HepG2 (cell line): Measurements from ENCODE around the gene USP2. TPM values are rescaled to one million over a fixed set of nuclear protein-coding genes. Genes with fewer than 3 reads are reported as not detected.

Experiments
- EP300 ChIP-seq, 3 experiments: sonication (generic) in 1 of 3; formaldehyde crosslinking in 1 of 3; IDR thresholded peaks; 2 replicates each; pipeline versions ENCODE4 v1.5.1 to v1.6.1; 2011 to 2020; ENCODE audit warnings: low read depth in 2 of 3, low read length in 2 of 3, borderline replicate concordance in 1 of 3, improper control_type of control experiment in 1 of 3, mild to moderate bottlenecking in 1 of 3, missing genetic modification reagents in 1 of 3, moderate library complexity in 1 of 3
- HNF4A ChIP-seq: sonication (generic); formaldehyde crosslinking; IDR thresholded peaks from 2 replicates; pipeline ENCODE4 v1.4.0; 2020; ENCODE audit warnings: missing genetic modification reagents
- HNRNPL ChIP-seq: fragments of 200-400 bp; formaldehyde crosslinking; IDR thresholded peaks from 2 replicates; pipeline ENCODE4 v1.6.1; 2017; ENCODE audit warnings: mild to moderate bottlenecking, low read depth, low read length
- KDM2A ChIP-seq: sonication (generic); formaldehyde crosslinking; IDR thresholded peaks from 2 replicates; pipeline ENCODE4 v1.4.0; 2020; ENCODE audit warnings: low read depth, missing genetic modification reagents, borderline replicate concordance
- KDM5B ChIP-seq: sonication (generic); formaldehyde crosslinking; IDR thresholded peaks from 2 replicates; pipeline ENCODE4 v1.4.0; 2020; ENCODE audit warnings: missing genetic modification reagents, mild to moderate bottlenecking, borderline replicate concordance
- KLF16 ChIP-seq, 2 experiments: sonication (generic) in 1 of 2; formaldehyde crosslinking in 1 of 2; IDR thresholded peaks; 2 replicates each; pipeline versions ENCODE4 v1.6.1 to v1.8.0; 2016 to 2023; ENCODE audit warnings: missing genetic modification reagents in 2 of 2, missing compliant biosample characterization in 1 of 2
- KMT2A ChIP-seq: sonication (generic); formaldehyde crosslinking; IDR thresholded peaks from 2 replicates; pipeline ENCODE4 v1.4.0; 2020; ENCODE audit warnings: missing genetic modification reagents
- MED1 ChIP-seq: sonication (generic); formaldehyde crosslinking; IDR thresholded peaks from 2 replicates; pipeline ENCODE4 v1.4.0; 2020; ENCODE audit warnings: missing genetic modification reagents
- NBN ChIP-seq: fragments of 450-650 bp; conservative IDR thresholded peaks from 2 replicates; pipeline ENCODE4 v1.6.1; 2017
- NONO ChIP-seq, 2 experiments: fragments of 450-650 bp in 1 of 2; sonication (generic) in 1 of 2; formaldehyde crosslinking in 1 of 2; IDR thresholded peaks in 1 of 2; conservative IDR thresholded peaks in 1 of 2; 2 replicates each; pipeline versions ENCODE4 v1.6.1 to v1.8.0; 2017 to 2022; ENCODE audit warnings: mild to moderate bottlenecking in 1 of 2, missing genetic modification reagents in 1 of 2, moderate library complexity in 1 of 2
- PAF1 ChIP-seq: IDR thresholded peaks from 2 replicates; pipeline ENCODE4 v1.6.1; 2016; ENCODE audit warnings: missing genetic modification reagents, missing compliant biosample characterization
- RFX1 ChIP-seq: fragments of 450-650 bp; IDR thresholded peaks from 2 replicates; pipeline ENCODE4 v1.6.1; 2017
- RFX3 ChIP-seq: IDR thresholded peaks from 2 replicates; pipeline ENCODE4 v1.6.1; 2016; ENCODE audit warnings: missing biosample characterization, missing genetic modification reagents
- RORA ChIP-seq: sonication (generic); formaldehyde crosslinking; IDR thresholded peaks from 2 replicates; pipeline ENCODE4 v1.5.0; 2020; ENCODE audit warnings: mild to moderate bottlenecking, missing genetic modification reagents, moderate library complexity
- SIX4 ChIP-seq: sonication (generic); formaldehyde crosslinking; IDR thresholded peaks from 2 replicates; pipeline ENCODE4 v1.4.0; 2020; ENCODE audit warnings: missing genetic modification reagents
- SMAD3 ChIP-seq: sonication (generic); formaldehyde crosslinking; IDR thresholded peaks from 2 replicates; pipeline ENCODE4 v1.4.0; 2020; ENCODE audit warnings: missing genetic modification reagents
- TP53 ChIP-seq: sonication (generic); formaldehyde crosslinking; conservative IDR thresholded peaks from 2 replicates; pipeline ENCODE4 v1.4.0; 2020; ENCODE audit warnings: missing genetic modification reagents
- ZIK1 ChIP-seq: sonication (generic); formaldehyde crosslinking; IDR thresholded peaks from 2 replicates; pipeline ENCODE4 v1.5.0; 2020; ENCODE audit warnings: mild to moderate bottlenecking, low read depth, missing genetic modification reagents, borderline replicate concordance
- polyA plus RNA-seq, 8 experiments: library from polyadenylated mRNA; depleted of rRNA in 3 of 8; stranded (reverse) in 7 of 8; unstranded in 1 of 8; fragments of >200 nt; fragmentation: Illumina TruSeq in 4 of 8; extraction: Trizol in 4 of 8; gene quantifications; 2 replicates each; pipeline versions ENCODE4 v1.2.1 to v1.2.3, GENCODE V29; 2011 to 2016; ENCODE audit warnings: low read depth in 4 of 8, missing spikeins in 1 of 8, mixed read lengths in 1 of 8; ENCODE audit not compliant: insufficient read depth in 1 of 8
- total RNA-seq, 5 experiments: library from RNA; depleted of rRNA; stranded (reverse); fragments of >200 nt; fragmentation: Illumina TruSeq; extraction: Trizol; gene quantifications; 2 replicates each; pipeline ENCODE4 v1.2.3, GENCODE V29; 2016; ENCODE audit warnings: low read depth in 1 of 5
- TF ChIP-seq, protein P1 (sequence below): sonication (generic); formaldehyde crosslinking; IDR thresholded peaks from 2 replicates; pipeline ENCODE4 v1.4.0; 2020; ENCODE audit warnings: missing genetic modification reagents
- TF ChIP-seq, protein P2 (sequence below): sonication (generic); formaldehyde crosslinking; IDR thresholded peaks from 2 replicates; pipeline ENCODE4 v1.4.0; 2020; ENCODE audit warnings: low read depth, missing genetic modification reagents
- TF ChIP-seq, protein P3 (sequence below): sonication (generic); formaldehyde crosslinking; conservative IDR thresholded peaks from 2 replicates; pipeline ENCODE4 v1.8.1; 2023; ENCODE audit warnings: missing genetic modification reagents
- TF ChIP-seq, protein P4 (sequence below): IDR thresholded peaks from 2 replicates; pipeline ENCODE4 v1.6.1; 2016; ENCODE audit warnings: low read depth, borderline replicate concordance

Gene USP2
- total and polyA plus RNA-seq, 2 of the 13 experiments (the other 11 are each of a cell fraction or from before 2014, with no cell fraction given): 2.5 to 6.0 TPM

DNA sequence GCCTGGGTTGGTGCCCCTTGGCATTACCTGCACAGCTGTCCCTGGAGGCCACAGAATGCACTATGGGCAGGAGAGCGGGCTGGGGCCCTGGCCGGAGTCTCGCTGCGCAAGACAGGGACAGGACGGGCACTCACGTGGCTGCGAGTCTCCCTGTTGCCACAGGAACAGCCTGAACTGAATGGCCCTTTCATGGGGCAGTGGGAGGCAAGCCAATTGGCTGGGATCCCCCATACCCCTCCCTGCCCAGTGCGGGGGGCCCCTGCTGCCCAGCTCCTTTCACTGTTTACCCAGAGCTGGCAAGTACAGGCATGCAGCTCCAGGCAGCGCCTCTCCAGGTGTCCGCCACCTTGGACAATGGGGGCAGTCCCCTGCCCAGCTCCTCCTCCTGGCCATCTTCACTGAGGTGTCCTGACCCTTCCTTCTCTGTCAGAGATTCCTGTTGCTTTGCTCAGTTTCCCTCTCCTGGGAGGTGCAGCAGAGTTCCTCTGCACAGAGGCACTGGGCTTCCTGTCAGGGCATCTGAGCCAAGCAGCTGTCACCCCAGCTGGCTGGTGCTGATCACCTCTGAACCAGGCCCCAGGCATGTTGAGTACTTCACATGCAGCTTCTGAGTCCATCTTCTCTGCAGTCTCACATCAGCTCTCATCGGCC is 5.2 kb downstream of the USP2 start (continued):
- TF ChIP-seq, protein P1, sequence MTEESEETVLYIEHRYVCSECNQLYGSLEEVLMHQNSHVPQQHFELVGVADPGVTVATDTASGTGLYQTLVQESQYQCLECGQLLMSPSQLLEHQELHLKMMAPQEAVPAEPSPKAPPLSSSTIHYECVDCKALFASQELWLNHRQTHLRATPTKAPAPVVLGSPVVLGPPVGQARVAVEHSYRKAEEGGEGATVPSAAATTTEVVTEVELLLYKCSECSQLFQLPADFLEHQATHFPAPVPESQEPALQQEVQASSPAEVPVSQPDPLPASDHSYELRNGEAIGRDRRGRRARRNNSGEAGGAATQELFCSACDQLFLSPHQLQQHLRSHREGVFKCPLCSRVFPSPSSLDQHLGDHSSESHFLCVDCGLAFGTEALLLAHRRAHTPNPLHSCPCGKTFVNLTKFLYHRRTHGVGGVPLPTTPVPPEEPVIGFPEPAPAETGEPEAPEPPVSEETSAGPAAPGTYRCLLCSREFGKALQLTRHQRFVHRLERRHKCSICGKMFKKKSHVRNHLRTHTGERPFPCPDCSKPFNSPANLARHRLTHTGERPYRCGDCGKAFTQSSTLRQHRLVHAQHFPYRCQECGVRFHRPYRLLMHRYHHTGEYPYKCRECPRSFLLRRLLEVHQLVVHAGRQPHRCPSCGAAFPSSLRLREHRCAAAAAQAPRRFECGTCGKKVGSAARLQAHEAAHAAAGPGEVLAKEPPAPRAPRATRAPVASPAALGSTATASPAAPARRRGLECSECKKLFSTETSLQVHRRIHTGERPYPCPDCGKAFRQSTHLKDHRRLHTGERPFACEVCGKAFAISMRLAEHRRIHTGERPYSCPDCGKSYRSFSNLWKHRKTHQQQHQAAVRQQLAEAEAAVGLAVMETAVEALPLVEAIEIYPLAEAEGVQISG (CRISPR knock-in tag): peak; percentile 57
- TF ChIP-seq KLF16 (CRISPR knock-in tag; IDR thresholded peaks at IDR 0.05) (peak in 1 of 2 experiments; percentile 42; a peak in 1 of 4 replicates), MED1 (CRISPR knock-in tag) (peak; percentile 72), SMAD3 (peak; percentile 86), ZIK1 (CRISPR knock-in tag) (0 out of 2 replicates have a peak, but pooled peaks have one; percentile 46), KMT2A (CRISPR knock-in tag) (0 out of 2 replicates have a peak, but pooled peaks have one; percentile 22), HNRNPL (peak; percentile 99), NBN (no peak), PAF1 (CRISPR knock-in tag) (no peak), SIX4 (CRISPR knock-in tag) (peak; percentile 68), KDM5B (CRISPR knock-in tag) (0 out of 2 replicates have a peak, but pooled peaks have one; percentile 26), RORA (CRISPR knock-in tag) (no peak), EP300 (IDR thresholded peaks at IDR 0.05; ENCODE audit: low read depth in 2 of 2, low read length in 2 of 2) (peak in 1 of 2 experiments; percentile 59; a peak in 1 of 4 replicates), EP300 (CRISPR knock-in tag; IDR thresholded peaks at IDR 0.05; ENCODE audit: borderline replicate concordance) (peak; percentile 64; the same call in 1 of the 2 replicates), RFX3 (CRISPR knock-in tag) (peak; percentile 83), KDM2A (CRISPR knock-in tag) (peak; percentile 75), TP53 (CRISPR knock-in tag) (peak; percentile 99), HNF4A (peak; percentile 53), NONO (IDR thresholded peaks at IDR 0.05) (no peak), NONO (CRISPR knock-in tag; conservative IDR thresholded peaks at IDR 0.05) (peak; percentile 50; the same call in 1 of the 2 replicates), RFX1 (peak; percentile 77)
- TF ChIP-seq, protein P2, sequence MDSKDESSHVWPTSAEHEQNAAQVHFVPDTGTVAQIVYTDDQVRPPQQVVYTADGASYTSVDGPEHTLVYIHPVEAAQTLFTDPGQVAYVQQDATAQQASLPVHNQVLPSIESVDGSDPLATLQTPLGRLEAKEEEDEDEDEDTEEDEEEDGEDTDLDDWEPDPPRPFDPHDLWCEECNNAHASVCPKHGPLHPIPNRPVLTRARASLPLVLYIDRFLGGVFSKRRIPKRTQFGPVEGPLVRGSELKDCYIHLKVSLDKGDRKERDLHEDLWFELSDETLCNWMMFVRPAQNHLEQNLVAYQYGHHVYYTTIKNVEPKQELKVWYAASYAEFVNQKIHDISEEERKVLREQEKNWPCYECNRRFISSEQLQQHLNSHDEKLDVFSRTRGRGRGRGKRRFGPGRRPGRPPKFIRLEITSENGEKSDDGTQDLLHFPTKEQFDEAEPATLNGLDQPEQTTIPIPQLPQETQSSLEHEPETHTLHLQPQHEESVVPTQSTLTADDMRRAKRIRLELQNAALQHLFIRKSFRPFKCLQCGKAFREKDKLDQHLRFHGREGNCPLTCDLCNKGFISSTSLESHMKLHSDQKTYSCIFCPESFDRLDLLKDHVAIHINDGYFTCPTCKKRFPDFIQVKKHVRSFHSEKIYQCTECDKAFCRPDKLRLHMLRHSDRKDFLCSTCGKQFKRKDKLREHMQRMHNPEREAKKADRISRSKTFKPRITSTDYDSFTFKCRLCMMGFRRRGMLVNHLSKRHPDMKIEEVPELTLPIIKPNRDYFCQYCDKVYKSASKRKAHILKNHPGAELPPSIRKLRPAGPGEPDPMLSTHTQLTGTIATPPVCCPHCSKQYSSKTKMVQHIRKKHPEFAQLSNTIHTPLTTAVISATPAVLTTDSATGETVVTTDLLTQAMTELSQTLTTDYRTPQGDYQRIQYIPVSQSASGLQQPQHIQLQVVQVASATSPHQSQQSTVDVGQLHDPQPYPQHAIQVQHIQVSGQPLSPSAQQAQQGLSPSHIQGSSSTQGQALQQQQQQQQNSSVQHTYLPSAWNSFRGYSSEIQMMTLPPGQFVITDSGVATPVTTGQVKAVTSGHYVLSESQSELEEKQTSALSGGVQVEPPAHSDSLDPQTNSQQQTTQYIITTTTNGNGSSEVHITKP (CRISPR knock-in tag): peak; percentile 76; the same call in 1 of the 2 replicates
- TF ChIP-seq, protein P3, sequence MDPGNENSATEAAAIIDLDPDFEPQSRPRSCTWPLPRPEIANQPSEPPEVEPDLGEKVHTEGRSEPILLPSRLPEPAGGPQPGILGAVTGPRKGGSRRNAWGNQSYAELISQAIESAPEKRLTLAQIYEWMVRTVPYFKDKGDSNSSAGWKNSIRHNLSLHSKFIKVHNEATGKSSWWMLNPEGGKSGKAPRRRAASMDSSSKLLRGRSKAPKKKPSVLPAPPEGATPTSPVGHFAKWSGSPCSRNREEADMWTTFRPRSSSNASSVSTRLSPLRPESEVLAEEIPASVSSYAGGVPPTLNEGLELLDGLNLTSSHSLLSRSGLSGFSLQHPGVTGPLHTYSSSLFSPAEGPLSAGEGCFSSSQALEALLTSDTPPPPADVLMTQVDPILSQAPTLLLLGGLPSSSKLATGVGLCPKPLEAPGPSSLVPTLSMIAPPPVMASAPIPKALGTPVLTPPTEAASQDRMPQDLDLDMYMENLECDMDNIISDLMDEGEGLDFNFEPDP (CRISPR knock-in tag): no peak
- TF ChIP-seq, protein P4, sequence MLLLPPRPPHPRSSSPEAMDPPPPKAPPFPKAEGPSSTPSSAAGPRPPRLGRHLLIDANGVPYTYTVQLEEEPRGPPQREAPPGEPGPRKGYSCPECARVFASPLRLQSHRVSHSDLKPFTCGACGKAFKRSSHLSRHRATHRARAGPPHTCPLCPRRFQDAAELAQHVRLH (CRISPR knock-in tag): no peak
